GM19043 (cell line): ENCODE results near the gene LRIT1.
"Not testable (repeated sequence)": the region's sequence is repeated elsewhere in the genome, so short reads cannot be mapped to it uniquely, and the experiment has no call there.

ENCODE experiments used
- ATAC-seq: cut with Tn5 transposase; IDR thresholded peaks from one replicate; pipeline ENCODE4 v1.9.1; 2021; ENCODE audit warnings: low read depth; ENCODE audit not compliant: unreplicated experiment

The LRIT1 gene

GRCh38 chr10:84241185-84241790 lies at the start of gene LRIT1:
Gene LRIT1, minus strand, starts transcription at chr10:84241546. Its CDS starts 107 bp downstream, at chr10:84241439.
- no peak for ATAC-seq

GRCh38 chr10:84290235-84290634 lies 48.9 kb upstream of the LRIT1 start:
- no peak for ATAC-seq

GRCh38 chr10:84289521-84290200 lies 48.3 kb upstream of the LRIT1 start:
- no peak for ATAC-seq

- no peak for ATAC-seq
These were observed 46.8 kb upstream of the LRIT1 start for GRCh38 chr10:84288151-84288550.

- no peak for ATAC-seq
These were observed 45.3 kb upstream of the LRIT1 start for GRCh38 chr10:84286695-84287094.

- not testable (repeated sequence) for ATAC-seq
These were observed 38.6 kb upstream of the LRIT1 start for GRCh38 chr10:84279876-84280475.

- ATAC-seq, result no peak
These were observed 29.4 kb upstream of the LRIT1 start for GRCh38 chr10:84270708-84271107.

- no peak for ATAC-seq
These were observed 28.4 kb upstream of the LRIT1 start for GRCh38 chr10:84269773-84270172.

- no peak for ATAC-seq
These were observed 27.8 kb upstream of the LRIT1 start for GRCh38 chr10:84269162-84269561.

- ATAC-seq, result peak; percentile 45
These were observed 26.3 kb upstream of the LRIT1 start for GRCh38 chr10:84267503-84268126.

GRCh38 chr10:84265418-84265817 lies 24.1 kb upstream of the LRIT1 start:
- no peak for ATAC-seq

GRCh38 chr10:84264611-84265141 lies 23.3 kb upstream of the LRIT1 start:
- peak; percentile 96 for ATAC-seq

GRCh38 chr10:84263716-84264115 lies 22.4 kb upstream of the LRIT1 start:
- no peak for ATAC-seq

GRCh38 chr10:84262190-84262956 lies 21.0 kb upstream of the LRIT1 start:
- no peak for ATAC-seq

GRCh38 chr10:84261236-84261915 lies 20.0 kb upstream of the LRIT1 start:
- ATAC-seq, result no peak

GRCh38 chr10:84258034-84258695 lies 16.8 kb upstream of the LRIT1 start:
- ATAC-seq, result no peak

- no peak for ATAC-seq
These were observed 16.1 kb upstream of the LRIT1 start for GRCh38 chr10:84257343-84258020.

- peak; percentile 60 for ATAC-seq
These were observed 15.4 kb upstream of the LRIT1 start for GRCh38 chr10:84256510-84257342.
